ENCODE results near the gene KCNF1. TPM values are rescaled to one million over a fixed set of nuclear protein-coding genes. Genes with fewer than 3 reads are reported as not detected.

Gene KCNF1
- total and polyA plus RNA-seq, 9 donors = 0.11 to 0.30 (median 0.14) TPM; not detected in 5

DNA sequence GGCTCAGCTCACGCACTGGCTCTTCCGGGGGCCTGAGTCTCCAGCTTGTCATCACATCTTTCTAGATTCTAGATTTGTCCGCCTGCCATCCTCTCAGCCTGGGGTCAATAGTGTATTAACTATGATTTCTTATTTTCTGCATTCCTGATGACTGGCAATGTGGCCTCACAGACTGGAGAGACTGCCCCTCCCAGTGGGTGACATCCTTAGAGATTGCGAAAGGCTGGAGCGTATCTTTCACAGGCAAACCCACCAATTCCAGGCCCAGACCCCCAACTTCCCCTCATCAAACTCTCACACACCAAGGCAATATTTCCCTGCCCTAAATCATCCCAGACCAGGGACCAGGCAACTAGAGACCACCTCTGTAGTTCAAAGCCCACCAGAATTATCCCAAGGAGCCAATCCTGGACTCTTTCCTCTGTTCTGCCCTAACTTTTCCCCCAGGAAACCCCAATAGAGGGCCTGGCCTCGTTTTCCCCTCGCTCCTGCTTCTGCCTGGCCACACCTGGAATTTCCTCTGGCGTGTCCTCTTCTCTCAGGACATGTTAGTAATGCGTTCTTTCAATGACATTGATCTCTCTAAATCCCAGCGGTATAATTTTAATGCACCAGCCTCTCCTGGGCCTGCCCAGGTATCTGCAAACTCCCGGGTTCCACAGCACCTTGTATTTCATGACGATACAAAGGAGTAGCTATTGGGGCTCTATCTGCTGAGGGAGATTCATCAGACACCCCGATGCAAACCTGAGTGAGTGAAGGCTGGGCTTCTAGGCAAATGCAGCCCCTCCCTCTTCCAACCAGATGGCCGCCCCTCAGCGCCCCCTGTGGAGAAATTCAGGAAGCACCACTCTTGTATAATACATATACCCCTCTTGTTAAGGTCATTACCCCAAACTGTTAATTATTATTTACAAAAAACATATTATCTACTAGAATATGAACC lies 2.4 kb upstream of the KCNF1 start:
- intact Hi-C loops (cut with DNase I) = no loop called here

DNA sequence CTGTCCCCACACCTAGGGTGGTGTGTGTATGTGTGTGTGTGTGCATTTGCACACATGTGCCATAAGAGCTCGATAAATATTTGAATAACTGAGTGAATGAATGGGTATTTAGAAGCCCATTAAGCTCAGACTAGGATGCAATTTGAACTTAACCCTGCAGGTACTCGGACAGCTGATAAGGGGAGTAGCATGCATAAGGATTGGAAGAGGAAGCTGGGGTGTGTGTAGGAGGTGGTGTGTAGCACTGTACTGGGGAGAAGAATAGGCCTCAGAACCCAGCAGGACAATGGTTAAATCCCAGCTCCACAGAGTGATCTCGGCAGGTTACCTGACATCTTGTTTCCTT lies 1.8 kb upstream of the KCNF1 start:
- Histone ChIP-seq H3K36me3 (no peaks in the 10 kb centered on the region), H3K4me3 (no peak overlapping the region), H3K9me3 (no peaks in the 10 kb centered on the region), H3K27ac (no peak overlapping the region), H3K4me1 (ENCODE audit: insufficient read depth) (no peaks in the 10 kb centered on the region), H3K27me3 (no peaks in the 10 kb centered on the region)
- intact Hi-C loops (cut with DNase I) = no loop called here
- TF ChIP-seq EP300 (IDR thresholded peaks at IDR 0.05) = no peak
- TF ChIP-seq, protein P1, sequence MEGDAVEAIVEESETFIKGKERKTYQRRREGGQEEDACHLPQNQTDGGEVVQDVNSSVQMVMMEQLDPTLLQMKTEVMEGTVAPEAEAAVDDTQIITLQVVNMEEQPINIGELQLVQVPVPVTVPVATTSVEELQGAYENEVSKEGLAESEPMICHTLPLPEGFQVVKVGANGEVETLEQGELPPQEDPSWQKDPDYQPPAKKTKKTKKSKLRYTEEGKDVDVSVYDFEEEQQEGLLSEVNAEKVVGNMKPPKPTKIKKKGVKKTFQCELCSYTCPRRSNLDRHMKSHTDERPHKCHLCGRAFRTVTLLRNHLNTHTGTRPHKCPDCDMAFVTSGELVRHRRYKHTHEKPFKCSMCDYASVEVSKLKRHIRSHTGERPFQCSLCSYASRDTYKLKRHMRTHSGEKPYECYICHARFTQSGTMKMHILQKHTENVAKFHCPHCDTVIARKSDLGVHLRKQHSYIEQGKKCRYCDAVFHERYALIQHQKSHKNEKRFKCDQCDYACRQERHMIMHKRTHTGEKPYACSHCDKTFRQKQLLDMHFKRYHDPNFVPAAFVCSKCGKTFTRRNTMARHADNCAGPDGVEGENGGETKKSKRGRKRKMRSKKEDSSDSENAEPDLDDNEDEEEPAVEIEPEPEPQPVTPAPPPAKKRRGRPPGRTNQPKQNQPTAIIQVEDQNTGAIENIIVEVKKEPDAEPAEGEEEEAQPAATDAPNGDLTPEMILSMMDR (IDR thresholded peaks at IDR 0.05) = no peak
- TF ChIP-seq POLR2A (IDR thresholded peaks at IDR 0.05) = no peak
- WGBS, 3 donors = 62 to 69% (median 67%) methylated on average over 3 of the region's 3 CpGs
- DNase-seq = no peak

More for the DNA sequence above, 2.4 kb upstream of the KCNF1 start:
- Histone ChIP-seq H3K9me3 (no peaks in the 10 kb centered on the region), H3K27ac (no peak overlapping the region), H3K27me3 (no peaks in the 10 kb centered on the region), H3K4me1 (ENCODE audit: insufficient read depth) (no peaks in the 10 kb centered on the region), H3K36me3 (no peaks in the 10 kb centered on the region), H3K4me3 (no peak overlapping the region)
- WGBS, 3 donors = 68 to 71% (median 71%) methylated on average over 15 of the region's 15 CpGs
- DNase-seq = no peak
- TF ChIP-seq POLR2A (IDR thresholded peaks at IDR 0.05) = no peak
- no peak for TF ChIP-seq EP300 (IDR thresholded peaks at IDR 0.05)
- TF ChIP-seq, protein P1 (IDR thresholded peaks at IDR 0.05) = no peak

DNA sequence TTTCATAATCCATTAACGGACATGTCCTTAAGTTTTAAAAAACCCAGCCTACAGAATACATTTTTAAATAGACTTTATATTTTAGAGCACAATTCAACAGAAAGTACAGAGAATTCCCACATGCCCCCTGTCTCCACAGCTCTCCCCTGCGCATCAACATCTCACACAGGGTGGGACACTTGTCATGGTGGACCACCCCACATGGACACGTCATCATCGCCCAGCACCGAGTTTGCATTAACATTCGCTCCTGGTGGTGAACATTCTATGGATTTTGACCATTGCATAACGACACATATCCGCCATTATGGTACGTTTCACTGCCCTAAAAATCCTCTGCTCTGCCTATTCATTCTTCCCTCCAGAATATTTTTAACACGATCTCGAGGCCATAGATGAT lies 1.1 kb upstream of the KCNF1 start:
- H3K36me3 ChIP-seq = no peaks in the 10 kb centered on the region
- no peak overlapping the region for H3K27ac ChIP-seq
- H3K4me1 ChIP-seq (ENCODE audit: insufficient read depth) = no peaks in the 10 kb centered on the region
- H3K27me3 ChIP-seq = no peaks in the 10 kb centered on the region
- WGBS, 3 donors = 83 to 85% (median 83%) methylated on average over 11 of the region's 11 CpGs
- intact Hi-C loops (cut with DNase I) = no loop called here
- H3K4me3 ChIP-seq = no peak overlapping the region
- no peaks in the 10 kb centered on the region for H3K9me3 ChIP-seq
- TF ChIP-seq POLR2A (IDR thresholded peaks at IDR 0.05) = no peak
- TF ChIP-seq, protein P1 (IDR thresholded peaks at IDR 0.05) = no peak
- no peak for TF ChIP-seq EP300 (IDR thresholded peaks at IDR 0.05)
- no peak for DNase-seq

DNA sequence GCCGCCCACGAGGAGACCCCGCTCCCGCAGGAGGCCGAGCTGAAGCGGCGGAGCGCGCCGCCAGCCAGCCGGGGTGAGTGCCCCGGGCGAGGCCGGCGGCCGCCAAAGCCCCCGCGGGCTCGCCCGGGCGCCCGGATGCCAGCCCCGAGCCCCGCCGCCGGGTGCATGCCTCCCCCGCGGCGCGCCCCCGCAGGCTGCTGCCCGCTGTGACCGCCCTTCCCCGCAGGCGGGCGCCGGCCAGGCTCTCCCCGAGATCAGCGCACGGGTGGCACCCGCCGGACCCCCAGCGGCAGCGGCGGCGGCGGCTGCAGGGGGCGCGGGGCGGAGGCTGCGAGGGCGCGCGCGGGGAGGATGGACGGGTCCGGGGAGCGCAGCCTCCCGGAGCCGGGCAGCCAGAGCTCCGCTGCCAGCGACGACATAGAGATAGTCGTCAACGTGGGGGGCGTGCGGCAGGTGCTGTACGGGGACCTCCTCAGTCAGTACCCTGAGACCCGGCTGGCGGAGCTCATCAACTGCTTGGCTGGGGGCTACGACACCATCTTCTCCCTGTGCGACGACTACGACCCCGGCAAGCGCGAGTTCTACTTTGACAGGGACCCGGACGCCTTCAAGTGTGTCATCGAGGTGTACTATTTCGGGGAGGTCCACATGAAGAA lies 470 bp downstream of the KCNF1 start:
- no peaks in the 10 kb centered on the region for H3K4me1 ChIP-seq (ENCODE audit: insufficient read depth)
- H3K4me3 ChIP-seq = no peak overlapping the region
- no peaks in the 10 kb centered on the region for H3K36me3 ChIP-seq
- H3K9me3 ChIP-seq = no peaks in the 10 kb centered on the region
- no peaks in the 10 kb centered on the region for H3K27me3 ChIP-seq
- no peak overlapping the region for H3K27ac ChIP-seq
- intact Hi-C loops (cut with DNase I) = no loop called here
- DNase-seq = no peak
- 5 to 11% (median 10%) methylated on average over 32 to 81 of the region's 81 CpGs for WGBS, 3 donors
- TF ChIP-seq POLR2A (IDR thresholded peaks at IDR 0.05) (no peak), EP300 (IDR thresholded peaks at IDR 0.05) (no peak)
- TF ChIP-seq, protein P1 (IDR thresholded peaks at IDR 0.05) = no peak
